Sigmoid colon (tissue), 4 donors: ENCODE measurements around the gene THRB.

Source experiments
- CTCF ChIP-seq, 4 experiments: fragments of 450-650 bp in 3 of 4; fragments of 200-600 bp in 1 of 4; IDR thresholded peaks; one replicate each; pipeline ENCODE4 v1.5.1; 2016 to 2019; ENCODE audit warnings: antibody characterized with exemption in 4 of 4, mild to moderate bottlenecking in 3 of 4, moderate library complexity in 2 of 4
- EP300 ChIP-seq, 4 donors: sonication (generic); formaldehyde crosslinking; IDR thresholded peaks; one replicate each; pipeline ENCODE4 v1.6.1; 2017; ENCODE audit warnings: antibody characterized with exemption in 4 of 4
- POLR2A ChIP-seq, 2 donors: fragments of 450-650 bp; IDR thresholded peaks; one replicate each; pipeline ENCODE4 v1.6.1; 2016; ENCODE audit warnings: antibody characterized with exemption in 2 of 2, mild to moderate bottlenecking in 2 of 2, moderate library complexity in 2 of 2
- POLR2AphosphoS5 ChIP-seq, 4 donors: sonication (generic); formaldehyde crosslinking; IDR thresholded peaks; one replicate each; pipeline ENCODE4 v1.6.1; 2017; ENCODE audit warnings: antibody characterized with exemption in 4 of 4

- TF ChIP-seq CTCF (IDR thresholded peaks at IDR 0.05) (no peak), POLR2A (IDR thresholded peaks at IDR 0.05) (no peak), POLR2AphosphoS5 (IDR thresholded peaks at IDR 0.05) (no peak), EP300 (IDR thresholded peaks at IDR 0.05) (no peak)
Observed at GRCh38 chr3:24472358-24472757, 22.3 kb downstream of the THRB start.
